Hepatic stellate cell (primary cell): Measurements from ENCODE around the gene MUC20.
"Not testable (repeated sequence)": the region's sequence is repeated elsewhere in the genome, so short reads cannot be mapped to it uniquely, and the experiment has no call there.

Experiments
- DNase-seq: peaks from one replicate; pipeline ENCODE4 v3.0.0; 2011; ENCODE audit warnings: low spot score

MUC20 gene, protein sequence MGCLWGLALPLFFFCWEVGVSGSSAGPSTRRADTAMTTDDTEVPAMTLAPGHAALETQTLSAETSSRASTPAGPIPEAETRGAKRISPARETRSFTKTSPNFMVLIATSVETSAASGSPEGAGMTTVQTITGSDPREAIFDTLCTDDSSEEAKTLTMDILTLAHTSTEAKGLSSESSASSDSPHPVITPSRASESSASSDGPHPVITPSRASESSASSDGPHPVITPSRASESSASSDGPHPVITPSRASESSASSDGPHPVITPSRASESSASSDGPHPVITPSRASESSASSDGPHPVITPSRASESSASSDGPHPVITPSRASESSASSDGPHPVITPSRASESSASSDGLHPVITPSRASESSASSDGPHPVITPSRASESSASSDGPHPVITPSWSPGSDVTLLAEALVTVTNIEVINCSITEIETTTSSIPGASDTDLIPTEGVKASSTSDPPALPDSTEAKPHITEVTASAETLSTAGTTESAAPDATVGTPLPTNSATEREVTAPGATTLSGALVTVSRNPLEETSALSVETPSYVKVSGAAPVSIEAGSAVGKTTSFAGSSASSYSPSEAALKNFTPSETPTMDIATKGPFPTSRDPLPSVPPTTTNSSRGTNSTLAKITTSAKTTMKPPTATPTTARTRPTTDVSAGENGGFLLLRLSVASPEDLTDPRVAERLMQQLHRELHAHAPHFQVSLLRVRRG

DNA sequence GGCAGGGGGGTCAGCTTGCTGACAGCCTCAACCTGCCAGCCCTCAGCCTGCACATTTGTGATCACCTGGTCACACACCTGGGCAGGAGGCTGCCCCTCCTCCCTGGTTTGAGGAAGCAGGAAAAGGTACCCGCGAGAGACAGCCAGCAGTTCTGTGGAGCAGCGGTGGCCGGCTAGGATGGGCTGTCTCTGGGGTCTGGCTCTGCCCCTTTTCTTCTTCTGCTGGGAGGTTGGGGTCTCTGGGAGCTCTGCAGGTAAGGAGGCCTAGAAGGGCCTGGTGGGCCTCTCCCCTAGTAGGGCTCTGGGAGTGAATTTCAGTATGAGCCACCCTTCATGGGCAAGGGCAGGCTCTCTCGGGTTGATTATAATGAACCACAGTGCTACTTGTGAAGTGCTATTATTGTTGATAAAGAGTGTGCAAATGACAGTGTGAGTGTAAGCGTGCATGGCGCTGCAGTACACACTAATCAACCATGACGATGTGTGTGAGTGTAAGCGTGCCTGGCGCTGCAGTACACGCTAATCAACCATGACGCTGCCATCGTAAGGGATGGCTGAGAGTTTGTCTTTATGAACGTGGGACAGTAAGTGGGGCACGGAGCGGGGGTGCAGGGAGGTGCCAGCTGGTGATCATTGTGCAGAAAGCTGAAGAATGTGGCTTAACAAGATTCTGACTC, at the start of gene MUC20:
Gene MUC20 (plus strand): TSS at position 148 of the 676 bp plus-strand sequence. CDS start 30 bp downstream, at position 178.
- not testable (repeated sequence) for DNase-seq

DNA sequence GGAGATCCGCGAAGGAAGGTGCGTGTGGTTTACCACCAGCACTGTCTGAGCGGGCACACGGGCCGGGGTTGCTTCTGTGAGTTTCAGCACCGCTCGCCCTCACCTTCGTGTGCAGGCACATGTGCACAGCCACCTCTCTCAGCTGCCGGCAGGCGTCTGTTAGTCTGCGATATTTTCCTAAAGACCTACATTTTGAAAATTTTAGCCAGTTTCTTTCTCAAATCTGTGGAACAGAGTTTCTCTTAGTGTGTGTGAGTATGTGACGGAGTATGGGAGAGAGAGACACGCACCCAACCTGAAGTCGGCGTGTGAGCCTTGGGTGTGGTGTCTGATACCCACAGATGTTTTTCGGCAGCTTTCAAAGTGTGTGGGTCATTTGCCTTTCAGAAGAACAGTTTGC, 49.5 kb upstream of the MUC20 start:
- DNase-seq = not testable (repeated sequence)

DNA sequence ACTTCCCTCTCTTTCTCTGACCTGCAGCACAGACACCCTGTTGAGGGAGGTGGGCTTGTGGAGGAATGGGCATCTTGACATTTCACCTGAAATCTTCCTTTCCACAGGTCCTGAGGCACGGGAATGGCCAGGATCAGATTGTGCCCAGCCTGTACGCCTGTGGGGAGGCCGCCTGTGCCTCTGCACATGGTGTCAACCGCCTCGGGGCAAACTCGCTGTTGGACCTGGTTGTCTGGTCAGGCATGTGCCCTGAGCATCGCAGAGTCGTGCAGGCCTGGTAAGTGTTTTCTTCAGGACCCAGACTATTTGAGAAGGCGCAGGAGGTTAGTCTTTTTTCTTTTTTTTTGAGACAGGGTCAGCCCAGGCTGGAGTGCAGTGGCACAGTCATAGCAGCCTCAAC, 47.1 kb upstream of the MUC20 start:
- DNase-seq = not testable (repeated sequence)

DNA sequence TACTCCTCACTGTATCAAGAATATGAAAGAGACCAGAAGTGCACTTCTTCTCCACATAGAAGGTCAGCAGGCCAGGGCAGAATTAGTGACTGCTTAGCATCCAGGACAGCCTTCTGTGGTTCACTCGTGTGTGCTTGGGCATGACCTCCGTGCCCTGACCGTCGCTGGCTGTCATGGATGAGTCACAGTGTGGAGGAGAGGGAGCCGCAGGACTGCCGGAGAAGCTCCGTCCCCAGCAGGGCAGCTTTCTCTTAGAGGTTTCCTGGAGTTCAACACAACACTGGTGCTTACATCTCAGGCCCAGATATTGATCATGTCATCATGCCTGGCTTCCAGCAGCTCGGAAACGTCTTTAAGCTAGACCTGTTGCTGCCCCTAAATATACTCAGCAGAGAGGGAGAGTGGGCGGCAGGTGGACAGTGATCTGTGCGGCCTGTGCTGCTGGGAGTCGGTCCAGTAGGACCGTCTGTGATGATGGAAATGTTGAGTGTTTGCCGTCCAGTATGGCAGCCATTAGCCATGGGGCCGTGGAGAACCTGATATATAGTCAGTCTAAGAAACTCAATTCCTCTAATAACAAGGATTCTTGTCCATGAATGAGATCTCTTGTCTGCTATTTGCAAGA, 42.3 kb upstream of the MUC20 start:
- not testable (repeated sequence) for DNase-seq

DNA sequence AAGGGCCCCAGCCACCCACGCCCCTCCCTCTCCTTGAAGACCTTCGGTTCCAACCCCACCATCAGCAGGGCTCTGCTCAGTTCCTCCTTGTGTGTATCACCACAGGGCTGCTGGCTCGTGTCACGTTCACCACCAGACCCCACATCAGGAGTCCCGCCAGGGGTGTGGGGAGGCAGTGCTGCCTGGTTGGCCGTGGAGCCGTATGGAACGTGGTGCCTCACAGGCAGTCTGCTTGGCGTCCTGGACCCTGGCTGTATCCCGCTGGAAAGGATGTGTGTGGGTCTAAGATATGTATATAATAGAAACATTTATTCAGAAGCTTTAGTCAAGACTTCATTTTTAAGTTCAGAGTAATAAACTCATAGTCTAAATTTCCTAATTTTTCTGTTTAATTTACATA, 40.1 kb upstream of the MUC20 start:
- not testable (repeated sequence) for DNase-seq

DNA sequence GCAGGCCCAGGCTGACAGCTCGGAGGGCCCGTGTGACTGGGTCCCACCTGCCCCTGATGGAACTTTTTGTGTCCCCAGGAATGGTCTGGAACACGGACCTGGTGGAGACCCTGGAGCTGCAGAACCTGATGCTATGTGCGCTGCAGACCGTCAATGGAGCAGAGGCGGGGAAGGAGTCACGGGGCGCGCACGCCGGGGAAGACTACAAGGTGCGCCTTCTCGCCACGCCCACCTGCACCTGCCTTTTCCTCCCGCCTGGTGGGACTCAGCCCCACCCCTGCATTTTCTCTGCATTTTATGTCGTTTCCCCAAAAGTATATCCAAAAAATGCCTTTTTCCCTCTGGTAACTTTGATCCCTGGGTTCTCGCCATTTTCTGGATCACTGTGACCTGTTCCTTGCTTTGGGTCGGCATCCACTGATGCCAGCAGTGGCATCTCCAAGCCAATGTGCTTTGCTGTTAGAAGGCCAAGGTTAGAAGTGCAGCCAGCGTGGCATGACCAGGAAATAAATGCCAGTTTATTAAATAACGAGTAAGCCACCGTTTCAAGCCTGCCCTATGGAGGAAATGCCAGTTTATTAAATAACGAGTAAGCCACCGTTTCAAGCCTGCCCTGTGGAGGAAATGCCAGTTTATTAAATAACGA, 39.2 kb upstream of the MUC20 start:
- DNase-seq = not testable (repeated sequence)

DNA sequence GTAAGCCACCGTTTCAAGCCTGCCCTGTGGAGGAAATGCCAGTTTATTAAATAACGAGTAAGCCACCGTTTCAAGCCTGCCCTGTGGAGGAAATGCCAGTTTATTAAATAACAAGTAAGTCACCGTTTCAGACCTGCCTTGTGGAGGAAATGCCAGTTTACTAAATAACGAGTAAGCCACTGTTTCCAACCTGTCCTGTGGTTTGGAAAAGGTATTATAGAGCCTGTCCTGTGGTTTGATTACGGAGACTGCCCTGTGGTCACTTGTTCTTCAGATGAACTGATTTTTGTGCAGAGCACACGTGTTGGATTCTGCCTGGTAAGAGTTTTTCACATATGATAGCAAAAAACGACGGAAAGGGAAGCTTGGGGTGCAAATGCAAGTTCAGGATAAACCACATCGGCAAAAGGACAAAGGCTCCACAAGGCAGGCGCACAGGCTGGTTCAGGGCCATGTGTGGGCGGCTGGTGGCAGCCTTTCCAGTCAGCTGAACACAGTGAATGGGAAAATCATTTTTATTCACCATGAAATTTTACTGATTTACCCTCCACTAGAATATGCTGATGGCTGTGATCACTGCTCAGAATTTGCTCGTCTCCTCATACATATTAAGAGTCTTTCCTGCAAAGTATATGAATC, 38.6 kb upstream of the MUC20 start:
- not testable (repeated sequence) for DNase-seq

DNA sequence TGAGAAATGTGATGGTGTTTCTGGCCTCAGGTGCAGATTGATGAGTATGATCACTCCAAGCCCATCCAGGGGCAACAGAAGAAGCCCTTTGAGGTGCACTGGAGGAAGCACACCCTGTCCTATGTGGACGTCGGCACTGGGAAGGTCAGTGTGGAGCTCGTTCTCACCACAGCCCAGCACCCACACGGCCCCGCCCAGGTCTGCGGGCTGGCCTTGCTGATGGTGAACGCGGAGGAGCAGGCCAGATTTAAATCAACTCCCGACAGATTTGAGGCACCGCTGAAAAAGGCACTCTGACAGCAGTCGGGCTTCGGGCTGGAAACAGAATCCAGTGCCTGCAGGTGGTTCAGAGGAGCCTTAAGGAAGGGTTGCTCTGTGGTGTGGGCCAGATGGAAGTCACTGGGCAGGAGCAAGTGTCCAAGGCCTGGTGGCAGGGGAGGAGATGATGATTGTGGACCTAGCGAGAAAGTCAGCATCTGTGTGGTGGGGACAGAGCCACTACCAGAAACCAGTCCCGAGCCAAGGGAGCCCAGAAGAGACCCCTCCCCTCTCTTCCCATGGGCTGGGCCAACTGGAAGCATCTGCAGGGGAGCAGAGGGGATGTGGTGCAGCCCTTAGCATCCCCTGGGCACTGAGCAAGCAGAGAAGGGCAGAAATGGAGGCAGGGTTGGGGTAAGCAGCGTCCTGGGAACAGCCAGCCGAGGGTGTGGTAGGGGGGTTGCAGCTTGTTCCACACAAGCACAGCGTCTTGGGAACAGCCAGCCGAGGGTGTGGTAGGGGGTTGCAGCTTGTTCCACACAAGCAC, 36.9 kb upstream of the MUC20 start:
- not testable (repeated sequence) for DNase-seq

DNA sequence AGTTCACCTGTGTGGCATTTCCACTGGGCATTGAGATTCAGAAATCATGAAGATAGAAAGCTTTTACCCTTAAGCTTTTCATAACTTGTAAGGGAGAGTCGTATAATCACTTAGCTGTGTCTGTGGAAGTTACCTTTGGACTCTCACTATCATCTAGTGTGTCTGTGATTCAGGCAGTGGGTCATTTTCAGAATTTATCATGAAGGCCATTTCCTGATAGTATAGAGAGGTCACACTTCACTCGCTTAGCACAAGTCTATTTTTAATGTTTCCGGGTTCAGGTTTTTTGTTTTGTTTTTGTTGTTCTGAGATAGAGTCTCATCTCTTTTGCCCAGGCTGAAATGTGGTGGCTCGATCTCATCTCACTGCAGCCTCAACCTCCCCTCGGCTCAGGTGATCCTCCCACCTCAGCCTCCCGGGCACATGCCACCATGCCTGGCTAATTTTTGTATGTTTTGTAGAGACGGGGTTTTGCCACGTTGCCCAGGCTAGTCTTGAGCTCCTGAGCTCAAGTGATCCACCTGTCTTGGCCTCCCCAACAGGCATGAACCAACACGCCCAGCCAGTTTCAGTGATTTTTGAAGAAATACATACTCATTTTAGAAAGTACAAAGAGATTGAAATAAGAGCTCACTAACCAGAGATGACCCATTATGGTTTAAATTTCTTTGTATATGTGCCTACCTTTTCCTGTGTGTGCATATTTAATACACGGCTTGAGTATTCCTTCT, 36.1 kb upstream of the MUC20 start:
- not testable (repeated sequence) for DNase-seq

DNA sequence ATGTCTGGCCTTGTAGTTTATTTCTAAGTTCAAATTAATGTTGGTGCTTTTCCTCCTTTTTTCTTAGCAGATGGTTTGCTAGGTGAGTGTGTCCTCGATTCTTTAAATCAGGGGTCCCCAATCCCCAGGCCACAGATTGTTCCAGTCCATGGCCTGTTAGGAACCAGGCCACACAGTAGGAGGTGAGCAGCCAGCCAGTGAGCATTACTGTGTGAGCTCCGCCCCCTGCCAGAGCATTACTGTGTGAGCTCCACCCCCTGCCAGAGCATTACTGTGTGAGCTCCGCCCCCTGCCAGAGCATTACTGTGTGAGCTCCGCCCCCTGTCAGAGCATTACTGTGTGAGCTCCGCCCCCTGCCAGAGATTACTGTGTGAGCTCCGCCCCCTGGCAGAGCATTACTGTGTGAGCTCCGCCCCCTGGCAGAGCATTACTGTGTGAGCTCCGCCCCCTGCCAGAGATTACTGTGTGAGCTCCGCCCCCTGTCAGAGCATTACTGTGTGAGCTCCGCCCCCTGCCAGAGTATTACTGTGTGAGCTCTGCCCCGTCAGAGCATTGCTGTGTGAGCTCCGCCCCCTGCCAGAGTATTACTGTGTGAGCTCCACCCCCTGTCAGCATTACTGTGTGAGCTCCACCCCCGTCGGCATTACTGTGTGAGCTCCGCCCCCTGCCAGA, 34.1 kb upstream of the MUC20 start:
- DNase-seq = not testable (repeated sequence)

DNA sequence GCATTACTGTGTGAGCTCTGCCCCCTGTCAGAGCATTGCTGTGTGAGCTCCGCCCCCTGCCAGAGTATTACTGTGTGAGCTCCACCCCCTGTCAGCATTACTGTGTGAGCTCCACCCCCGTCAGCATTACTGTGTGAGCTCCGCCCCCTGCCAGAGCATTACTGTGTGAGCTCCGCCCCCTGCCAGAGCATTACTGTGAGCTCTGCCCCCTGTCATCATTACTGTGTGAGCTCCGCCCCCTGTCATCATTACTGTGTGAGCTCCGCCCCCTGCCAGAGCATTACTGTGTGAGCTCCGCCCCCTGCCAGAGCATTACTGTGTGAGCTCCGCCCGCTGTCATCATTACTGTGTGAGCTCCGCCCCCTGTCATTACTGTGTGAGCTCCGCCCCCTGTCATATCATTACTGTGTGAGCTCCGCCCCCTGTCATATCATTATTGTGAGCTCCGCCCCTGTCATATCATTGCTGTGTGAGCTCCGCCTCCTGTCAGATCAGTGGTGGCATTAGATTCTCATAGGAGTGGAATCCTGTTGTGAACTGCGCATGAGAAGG, 33.5 kb upstream of the MUC20 start:
- DNase-seq = not testable (repeated sequence)

DNA sequence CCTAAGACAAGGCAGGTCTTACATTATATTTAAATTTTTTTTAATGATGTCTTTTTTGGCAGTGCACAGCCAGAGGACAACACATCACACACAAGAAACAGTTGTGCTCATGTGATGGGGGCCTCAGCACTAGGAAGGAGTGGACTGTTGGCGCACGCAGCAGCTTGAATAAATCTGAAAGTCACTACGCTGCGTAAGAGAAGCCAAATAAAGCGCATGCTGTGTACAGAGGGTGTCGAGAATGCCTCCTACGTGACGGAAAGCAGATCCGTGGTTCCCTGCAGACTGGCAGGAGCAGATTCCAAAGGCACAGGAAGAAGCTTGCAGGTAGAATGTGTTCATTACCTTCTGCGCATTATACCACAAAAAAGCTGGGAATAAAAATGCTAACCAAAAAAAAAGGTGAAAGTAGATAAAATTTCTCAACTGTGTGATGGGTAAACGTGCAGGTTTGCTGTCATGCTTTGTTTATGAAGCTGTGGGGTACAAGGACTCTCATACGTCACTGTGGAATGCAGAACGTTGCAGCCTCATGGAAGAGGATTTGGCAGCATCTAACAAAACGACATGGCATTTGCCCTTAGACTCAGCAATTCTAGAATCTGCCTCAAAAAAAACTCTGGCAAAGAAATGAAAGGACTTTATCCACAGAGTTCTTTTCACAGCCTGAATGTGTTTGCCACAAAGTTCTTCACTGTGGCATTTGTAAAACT, 32.2 kb upstream of the MUC20 start:
- DNase-seq = not testable (repeated sequence)

DNA sequence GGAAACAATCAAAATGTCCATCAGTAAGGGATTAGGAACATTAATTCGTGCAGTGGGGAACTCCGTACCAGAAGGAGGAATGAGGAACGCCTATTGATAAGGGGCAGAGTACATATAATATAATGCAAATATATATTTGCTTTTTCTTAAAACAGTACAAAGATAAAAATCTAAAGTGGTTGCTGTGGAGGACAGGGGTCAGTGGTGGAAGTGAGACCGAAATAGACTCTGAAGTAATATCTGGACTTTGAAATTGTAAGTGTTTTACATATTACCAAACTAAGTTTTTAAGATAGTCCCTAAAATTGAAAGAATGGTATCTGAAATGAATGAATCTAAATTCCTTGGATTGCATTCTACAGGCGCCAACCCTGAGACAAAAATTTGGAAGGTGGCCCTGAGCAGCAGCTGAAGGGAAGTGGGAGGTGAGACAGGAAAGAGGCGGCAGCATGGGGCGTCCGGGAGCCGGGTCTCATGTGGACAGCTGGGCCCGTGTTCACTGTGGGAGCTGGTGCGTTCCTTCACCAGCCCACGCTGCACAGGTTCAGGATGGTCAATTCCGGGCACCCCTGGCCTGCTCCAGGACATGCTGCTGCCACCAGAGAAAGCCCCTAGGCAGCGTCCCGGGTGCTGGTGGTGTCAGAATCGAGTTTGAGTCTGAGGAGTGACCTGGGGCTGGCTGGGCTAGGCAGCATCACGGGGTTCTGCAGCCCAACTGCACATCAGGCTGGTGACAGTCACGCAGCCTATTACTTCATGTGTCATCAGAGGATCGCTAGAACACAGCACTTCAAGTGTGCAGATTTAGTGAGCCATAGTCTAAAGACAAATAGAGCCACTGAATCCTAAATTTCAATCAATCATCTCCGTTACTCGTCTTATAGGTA, 31.4 kb upstream of the MUC20 start:
- DNase-seq = not testable (repeated sequence)

DNA sequence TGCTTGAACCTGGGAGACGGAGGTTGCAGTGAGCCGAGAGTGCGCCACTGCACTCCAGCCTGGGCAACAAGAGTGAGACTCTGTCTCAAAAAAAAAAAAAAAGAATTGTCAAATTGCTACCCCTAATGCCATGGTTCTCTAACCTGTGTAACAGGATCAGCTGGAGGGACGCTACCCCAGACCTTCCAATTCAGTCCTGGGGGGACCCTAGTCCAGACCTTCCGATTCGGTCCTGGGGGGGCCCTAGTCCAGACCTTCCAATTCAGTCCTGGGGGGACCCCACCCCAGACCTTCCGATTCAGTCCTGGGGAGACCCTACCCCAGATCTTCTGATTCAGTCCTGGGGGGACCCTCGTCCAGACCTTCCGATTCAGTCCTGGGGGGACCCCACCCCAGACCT, 29.8 kb upstream of the MUC20 start:
- DNase-seq = no peak

DNA sequence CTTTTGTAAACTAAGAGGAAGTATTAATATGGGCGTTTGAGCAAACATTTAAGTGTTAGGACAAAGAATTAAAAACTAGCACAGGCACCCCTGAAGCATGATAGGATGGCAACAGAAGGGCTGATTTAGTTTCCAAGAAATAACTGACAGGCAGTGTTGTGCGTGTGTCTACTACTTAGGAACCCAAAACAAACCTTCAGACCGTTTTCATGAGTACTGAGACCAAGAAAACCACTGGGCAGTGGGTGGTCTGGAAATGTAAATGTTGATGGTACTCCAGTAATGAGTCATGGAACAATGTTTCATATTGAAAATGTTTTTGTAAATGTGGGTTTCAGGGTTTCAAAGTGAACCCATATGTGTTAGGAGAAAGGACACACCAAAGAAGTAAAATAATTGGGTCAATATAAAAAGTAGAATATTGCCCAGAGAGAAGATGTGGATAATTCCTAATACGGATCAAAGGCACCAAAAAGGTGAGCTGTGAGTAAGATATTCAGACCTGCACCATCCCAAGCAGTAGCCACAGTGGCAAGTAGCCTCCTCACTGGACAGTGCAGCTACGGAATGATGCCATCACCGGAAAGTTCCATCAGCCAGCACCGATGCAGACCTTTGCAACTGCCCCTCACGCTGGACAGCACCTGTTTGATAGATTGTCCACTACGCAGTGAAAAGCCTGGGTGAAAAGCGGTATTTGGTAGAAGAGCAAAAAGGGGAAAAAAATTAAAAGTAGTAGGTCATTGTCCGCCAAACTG, 29.0 kb upstream of the MUC20 start:
- DNase-seq = not testable (repeated sequence)

DNA sequence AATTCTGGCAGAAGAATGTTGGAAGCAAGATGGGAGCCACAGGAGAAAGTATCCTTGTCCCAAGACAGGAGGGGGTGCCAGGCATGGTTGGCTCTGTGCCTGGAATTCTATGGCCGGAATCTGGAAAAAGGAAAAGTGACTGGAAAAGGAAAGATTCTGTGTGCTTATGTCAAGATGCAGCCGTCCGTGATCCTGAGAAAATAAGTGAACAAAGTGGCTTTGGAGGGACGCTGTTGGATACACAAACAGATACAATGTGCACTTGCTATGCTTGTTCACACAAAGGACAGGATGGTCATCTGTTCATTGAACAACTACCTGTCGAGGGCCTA, 28.5 kb upstream of the MUC20 start:
- no peak for DNase-seq
